AG04450 (cell line): ENCODE results near the gene SUPT4H1. TPM values are rescaled to one million over a fixed set of nuclear protein-coding genes. Genes with fewer than 3 reads are reported as not detected.

Experiments
- CTCF ChIA-PET: fragments of 300-600, 350-600 bp; formaldehyde crosslinking; extraction: SDS; loops from one replicate; lab custom pipeline; 2022; ENCODE audit warnings: antibody characterized with exemption, inconsistent platforms; lab: Charles Lee
- POLR2A ChIA-PET: fragments of 350-600 bp; formaldehyde crosslinking; extraction: SDS; loops from one replicate; lab custom pipeline; 2021; ENCODE audit warnings: antibody characterized with exemption, inconsistent platforms; lab: Yijun Ruan, JAX
- DNase-seq: peaks from one replicate; pipeline ENCODE4 v3.0.0-alpha.2; 2011; ENCODE audit warnings: low read depth, low spot score
- H3K27ac ChIP-seq: one replicate; pipeline ENCODE4 v1.5.1; 2012; ENCODE audit warnings: low read depth, low read length, control low read depth
- H3K27me3 ChIP-seq: one replicate; pipeline ENCODE4 v1.6.0; 2012; ENCODE audit warnings: low read length; ENCODE audit not compliant: control insufficient read depth, insufficient read depth
- H3K4me3 ChIP-seq: 2 replicates; pipeline ENCODE4 v1.5.1; 2011; ENCODE audit warnings: mild to moderate bottlenecking, low read depth, low read length, control low read depth
- H3K9me3 ChIP-seq: 2 replicates; pipeline ENCODE4 v1.5.1; 2012; ENCODE audit warnings: low read length; ENCODE audit not compliant: control insufficient read depth, insufficient read depth
- CTCF ChIP-seq: IDR thresholded peaks from 2 replicates; pipeline ENCODE4 v1.5.1; 2011; ENCODE audit warnings: low read depth, low read length, control low read depth, inconsistent platforms
- polyA plus RNA-seq: library from polyadenylated mRNA; depleted of rRNA; stranded (reverse); fragments of >200 nt; gene quantifications from 2 replicates; pipeline ENCODE4 v1.2.3, GENCODE V29; 2011

SUPT4H1 gene
- polyA plus RNA-seq, 1 experiment: 191 TPM

- ChIA-PET POLR2A (interaction anchor here (1.7 kb wide), 1 partner anchor 30 kb away, joined by 7 read pairs; the partner anchor contains the start of gene SUPT4H1), CTCF (interaction anchor here (1.1 to 1.5 kb wide), 2 partner anchors 73 to 95 kb away, joined by 3 to 4 read pairs; partner anchors contain the start of gene RNF43)
- DNase-seq: no peak
- H3K27ac ChIP-seq: no peak overlapping the region
- H3K4me3 ChIP-seq: no peak overlapping the region
- H3K9me3 ChIP-seq: no peaks in the 10 kb centered on the region
- H3K27me3 ChIP-seq: peaks cover 2% of the 10 kb centered on the region
- no peak for TF ChIP-seq CTCF
Measured at GRCh38 chr17:58322581-58323185, 29.3 kb downstream of the SUPT4H1 start.

DNA sequence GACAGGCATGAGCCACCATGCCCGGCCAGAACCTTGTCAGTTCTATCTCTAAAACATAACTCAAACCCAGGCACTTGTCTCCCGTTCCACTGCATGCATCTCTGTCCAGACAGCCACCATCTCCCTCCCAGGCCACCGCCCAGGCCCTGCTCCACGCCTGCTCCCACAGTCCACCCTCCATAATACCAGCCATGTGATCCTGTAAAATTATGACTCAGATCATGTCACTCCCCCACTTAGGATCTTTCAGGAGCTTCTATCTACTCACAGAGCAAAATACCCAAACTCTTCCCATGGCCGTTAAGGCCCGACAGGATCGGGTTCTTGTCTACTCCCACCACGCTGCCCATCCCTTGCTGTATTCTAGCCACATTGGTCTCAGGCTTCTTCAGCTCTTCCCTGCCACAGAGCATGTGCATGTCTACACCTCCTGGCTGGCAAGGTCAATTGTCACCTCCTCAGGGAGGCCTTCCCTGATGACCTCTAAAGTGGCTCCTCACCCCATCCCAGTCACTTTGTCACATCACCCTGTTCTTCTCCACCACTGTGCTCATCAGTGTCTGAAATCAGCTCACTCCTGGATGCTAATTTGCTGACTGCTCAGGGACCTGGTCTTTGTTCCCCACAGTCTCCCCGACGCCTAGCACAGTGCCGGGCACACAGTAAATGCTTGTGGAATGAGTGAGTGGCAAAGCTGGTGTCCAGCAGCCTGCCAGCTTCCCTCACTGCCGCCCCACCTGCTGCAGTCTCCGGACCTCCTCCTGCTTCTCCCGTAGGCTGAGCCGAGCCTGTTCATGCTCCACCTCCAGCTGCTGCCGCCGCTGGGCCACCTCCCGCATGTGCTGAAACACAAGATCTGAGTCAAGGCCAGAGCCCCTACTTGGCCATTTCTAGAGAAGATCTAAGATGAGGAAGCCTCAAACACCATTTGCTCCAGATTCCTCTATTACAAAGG lies 30.2 kb downstream of the SUPT4H1 start:
- ChIA-PET CTCF (interaction anchor here (0.9 to 1.1 kb wide), 2 partner anchors 18 to 96 kb away, joined by 3 to 4 read pairs; partner anchors contain the start of gene RNF43), POLR2A (interaction anchor here (1.7 kb wide), 1 partner anchor 31 kb away, joined by 7 read pairs; the partner anchor contains the start of gene SUPT4H1)
- Histone ChIP-seq H3K4me3 (no peak overlapping the region), H3K9me3 (no peaks in the 10 kb centered on the region), H3K27me3 (peaks cover 2% of the 10 kb centered on the region), H3K27ac (no peak overlapping the region)
- no peak for DNase-seq
- no peak for TF ChIP-seq CTCF

- no peak for DNase-seq
- no peaks in the 10 kb centered on the region for H3K9me3 ChIP-seq
- no peak for TF ChIP-seq CTCF
- peaks cover 2% of the 10 kb centered on the region for H3K27me3 ChIP-seq
- no peak overlapping the region for H3K27ac ChIP-seq
- POLR2A ChIA-PET: no interaction called here
- no peak overlapping the region for H3K4me3 ChIP-seq
- CTCF ChIA-PET: interaction anchor here (0.9 kb wide), 1 partner anchor 19 kb away, joined by 3 read pairs; no protein-coding TSS in a partner anchor
Measured at GRCh38 chr17:58320570-58321323, 31.3 kb downstream of the SUPT4H1 start.

GRCh38 chr17:58320163-58320558 lies 31.8 kb downstream of the SUPT4H1 start:
- no peaks in the 10 kb centered on the region for H3K9me3 ChIP-seq
- ChIA-PET CTCF (no interaction called here), POLR2A (no interaction called here)
- H3K27ac ChIP-seq: no peak overlapping the region
- peaks cover 2% of the 10 kb centered on the region for H3K27me3 ChIP-seq
- H3K4me3 ChIP-seq: no peak overlapping the region
- no peak for DNase-seq
- TF ChIP-seq CTCF: no peak
